ENCODE results near the gene SRCIN1. TPM values are rescaled to one million over a fixed set of nuclear protein-coding genes. Genes with fewer than 3 reads are reported as not detected.
A peak's percentile ranks its signal among the peaks of the same experiment; 100 is the strongest.

SRCIN1 gene
- total RNA-seq, 1 donor from 2014 or later, result 8.3 TPM

DNA sequence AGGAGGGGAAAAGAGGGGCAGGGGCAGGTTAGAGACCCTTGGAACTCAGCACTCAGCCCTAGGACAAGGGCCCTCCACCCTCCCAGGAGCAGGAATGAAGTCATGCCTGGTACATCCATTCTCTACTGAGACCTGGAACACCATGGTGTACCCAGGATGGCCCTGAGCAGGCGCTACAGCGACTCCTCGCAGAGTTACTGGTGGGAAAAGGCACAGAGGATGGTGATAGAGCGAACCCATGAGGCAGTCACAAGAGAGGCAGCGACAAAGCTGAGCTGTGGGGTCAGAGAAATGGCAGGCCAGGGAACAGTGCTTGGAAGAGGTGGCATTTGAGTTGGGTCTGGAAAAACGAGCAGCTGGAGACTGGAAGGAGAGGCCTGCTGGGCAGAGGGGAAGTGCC lies 37.5 kb downstream of the SRCIN1 start:
- H3K4me3 Mint-ChIP-seq, result no peak overlapping the region
- H3K36me3 Mint-ChIP-seq, result no peaks in the 10 kb centered on the region
- H3K4me1 Mint-ChIP-seq (ENCODE audit: unreplicated experiment), result peaks cover 17% of the 10 kb centered on the region
- H3K27me3 Mint-ChIP-seq, result peaks cover 87% of the 10 kb centered on the region
- no peak overlapping the region for H3K27ac Mint-ChIP-seq
- TF ChIP-seq, protein P1, sequence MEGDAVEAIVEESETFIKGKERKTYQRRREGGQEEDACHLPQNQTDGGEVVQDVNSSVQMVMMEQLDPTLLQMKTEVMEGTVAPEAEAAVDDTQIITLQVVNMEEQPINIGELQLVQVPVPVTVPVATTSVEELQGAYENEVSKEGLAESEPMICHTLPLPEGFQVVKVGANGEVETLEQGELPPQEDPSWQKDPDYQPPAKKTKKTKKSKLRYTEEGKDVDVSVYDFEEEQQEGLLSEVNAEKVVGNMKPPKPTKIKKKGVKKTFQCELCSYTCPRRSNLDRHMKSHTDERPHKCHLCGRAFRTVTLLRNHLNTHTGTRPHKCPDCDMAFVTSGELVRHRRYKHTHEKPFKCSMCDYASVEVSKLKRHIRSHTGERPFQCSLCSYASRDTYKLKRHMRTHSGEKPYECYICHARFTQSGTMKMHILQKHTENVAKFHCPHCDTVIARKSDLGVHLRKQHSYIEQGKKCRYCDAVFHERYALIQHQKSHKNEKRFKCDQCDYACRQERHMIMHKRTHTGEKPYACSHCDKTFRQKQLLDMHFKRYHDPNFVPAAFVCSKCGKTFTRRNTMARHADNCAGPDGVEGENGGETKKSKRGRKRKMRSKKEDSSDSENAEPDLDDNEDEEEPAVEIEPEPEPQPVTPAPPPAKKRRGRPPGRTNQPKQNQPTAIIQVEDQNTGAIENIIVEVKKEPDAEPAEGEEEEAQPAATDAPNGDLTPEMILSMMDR (conservative IDR thresholded peaks at IDR 0.05), result no peak
- DNase-seq (ENCODE audit: extremely low spot score, unreplicated experiment), result no peak
- no peaks in the 10 kb centered on the region for H3K9me3 Mint-ChIP-seq

DNA sequence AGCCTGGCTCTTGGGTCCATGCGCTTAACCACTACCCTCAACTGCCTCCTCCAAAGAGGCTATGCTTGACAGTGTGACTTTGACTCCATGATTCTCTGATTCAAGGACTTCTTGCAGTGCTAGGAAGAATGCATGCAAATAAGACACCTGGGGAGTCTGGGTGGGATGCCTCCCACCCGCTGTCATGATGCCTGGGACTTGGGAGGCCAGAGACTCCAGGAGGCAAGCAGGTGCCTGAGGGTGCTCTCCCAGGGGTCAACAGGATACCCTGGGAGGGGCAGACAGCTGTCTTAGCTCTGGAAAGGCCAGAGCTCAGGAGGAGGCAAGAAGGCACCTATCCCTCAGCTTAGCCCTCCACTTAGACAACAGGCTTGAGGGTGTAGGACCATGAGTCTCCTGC lies 38.4 kb downstream of the SRCIN1 start:
- TF ChIP-seq, protein P1 (conservative IDR thresholded peaks at IDR 0.05), result no peak
- Mint-ChIP-seq H3K4me1 (ENCODE audit: unreplicated experiment) (peaks cover 17% of the 10 kb centered on the region), H3K4me3 (no peak overlapping the region), H3K27ac (no peak overlapping the region), H3K9me3 (no peaks in the 10 kb centered on the region), H3K36me3 (no peaks in the 10 kb centered on the region), H3K27me3 (peaks cover 92% of the 10 kb centered on the region)
- DNase-seq (ENCODE audit: extremely low spot score, unreplicated experiment), result no peak

DNA sequence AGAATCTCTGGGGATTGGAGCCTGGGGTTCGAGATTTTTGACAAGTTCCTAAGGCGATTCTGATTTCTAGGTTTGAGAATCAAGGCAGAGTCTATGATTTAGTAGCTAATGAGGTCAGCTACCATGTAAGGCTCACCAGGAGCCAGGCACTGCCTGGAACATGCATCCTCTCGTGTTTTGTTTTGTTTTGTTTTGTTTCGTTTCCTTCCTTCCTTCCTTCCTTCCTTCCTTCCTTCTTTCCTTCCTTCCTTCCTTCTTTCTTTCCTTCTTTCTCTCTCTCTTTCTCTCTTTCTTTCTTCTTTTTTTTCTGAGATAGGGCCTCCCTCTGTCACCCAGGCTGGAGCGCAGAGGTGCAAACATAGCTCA lies 39.1 kb downstream of the SRCIN1 start:
- Mint-ChIP-seq H3K4me3 (no peak overlapping the region), H3K4me1 (ENCODE audit: unreplicated experiment) (peaks cover 17% of the 10 kb centered on the region), H3K36me3 (no peaks in the 10 kb centered on the region), H3K27me3 (peaks cover 91% of the 10 kb centered on the region), H3K27ac (no peak overlapping the region), H3K9me3 (no peaks in the 10 kb centered on the region)
- TF ChIP-seq, protein P1 (conservative IDR thresholded peaks at IDR 0.05), result no peak
- DNase-seq (ENCODE audit: extremely low spot score, unreplicated experiment), result no peak

DNA sequence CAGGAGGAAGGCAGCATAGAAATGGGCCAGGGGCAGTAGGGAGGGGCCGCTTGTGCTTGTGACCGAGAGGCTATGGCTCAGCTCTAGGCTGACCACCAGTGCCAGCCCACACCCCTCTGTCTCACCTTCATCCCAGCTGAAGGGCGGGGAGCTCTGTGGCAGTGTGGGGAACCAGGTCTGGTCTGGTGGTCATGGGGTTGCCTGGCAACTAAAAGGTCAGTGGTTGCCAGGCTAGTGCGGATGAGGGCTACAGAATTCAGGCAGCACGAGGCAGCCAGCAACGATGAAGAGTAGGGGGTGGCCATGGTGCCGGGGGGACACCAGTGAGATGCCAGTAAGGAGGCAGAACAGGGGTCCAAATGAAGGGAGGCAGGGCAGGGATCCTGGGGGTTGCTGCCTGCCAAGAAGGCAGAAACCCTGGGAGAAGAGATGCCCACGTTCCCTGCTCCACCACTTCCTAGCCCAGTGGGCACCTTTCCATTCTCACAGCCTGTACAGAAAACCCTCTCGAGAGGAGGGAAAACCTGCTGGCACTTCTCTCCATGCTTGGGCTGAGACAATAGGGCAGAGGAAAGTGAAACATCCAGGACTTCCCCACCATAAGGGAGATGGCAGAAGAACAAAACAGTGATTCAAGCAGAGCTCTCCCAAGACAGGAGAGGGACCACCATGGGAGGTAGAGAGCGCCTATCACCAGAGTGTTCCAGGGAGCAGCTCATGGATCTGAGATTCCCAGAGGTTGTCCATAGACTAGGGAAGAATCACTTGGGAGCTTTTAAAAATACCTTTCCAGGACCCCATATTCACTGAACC lies 39.7 kb downstream of the SRCIN1 start:
- H3K4me3 Mint-ChIP-seq, result no peak overlapping the region
- H3K36me3 Mint-ChIP-seq, result no peaks in the 10 kb centered on the region
- no peak for DNase-seq (ENCODE audit: extremely low spot score, unreplicated experiment)
- H3K4me1 Mint-ChIP-seq (ENCODE audit: unreplicated experiment), result peaks cover 17% of the 10 kb centered on the region
- H3K27me3 Mint-ChIP-seq, result peaks cover 89% of the 10 kb centered on the region
- no peaks in the 10 kb centered on the region for H3K9me3 Mint-ChIP-seq
- H3K27ac Mint-ChIP-seq, result peak overlapping the region; percentile 46
- TF ChIP-seq, protein P1 (conservative IDR thresholded peaks at IDR 0.05), result no peak

DNA sequence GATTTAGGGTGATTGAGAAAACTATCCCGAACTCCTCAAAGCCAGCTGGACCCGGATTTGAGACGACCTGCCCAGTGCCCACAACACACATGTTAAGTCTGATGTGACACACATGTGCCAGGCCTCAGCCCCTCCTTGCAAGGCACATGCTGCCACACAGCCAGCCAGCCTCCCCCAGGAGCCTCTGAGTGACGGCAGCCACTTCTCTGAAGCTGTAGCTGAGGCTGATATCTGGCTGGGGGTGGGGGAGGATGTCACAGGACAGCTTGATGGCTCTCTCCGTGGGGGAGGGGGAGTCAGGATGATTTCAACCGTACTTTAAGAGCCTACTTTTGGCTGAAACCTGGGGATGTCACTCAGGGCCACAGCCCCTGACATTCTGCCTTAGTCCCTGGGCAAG lies 40.9 kb downstream of the SRCIN1 start:
- Mint-ChIP-seq H3K36me3 (no peaks in the 10 kb centered on the region), H3K4me3 (no peak overlapping the region), H3K9me3 (no peaks in the 10 kb centered on the region), H3K27ac (no peak overlapping the region), H3K27me3 (peaks cover 89% of the 10 kb centered on the region), H3K4me1 (ENCODE audit: unreplicated experiment) (peaks cover 17% of the 10 kb centered on the region)
- no peak for DNase-seq (ENCODE audit: extremely low spot score, unreplicated experiment)
- TF ChIP-seq, protein P1 (conservative IDR thresholded peaks at IDR 0.05), result no peak

Measured in type B pancreatic cell (in vitro differentiated cells).